ENCODE measurements around the gene RALGPS1.

The RALGPS1 gene

GRCh38 chr9:126904586-126904985, 10.0 kb upstream of the RALGPS1 start:
- DNase-seq (ENCODE audit: extremely low read depth, low read depth): no peak
- TF ChIP-seq CTCF (IDR thresholded peaks at IDR 0.05; ENCODE audit: low read depth, low read length, missing control alignments): no peak
- no peak overlapping the region for H3K4me3 ChIP-seq (replicated peaks; ENCODE audit: low read depth, low read length)

GRCh38 chr9:126906091-126906490, 8.5 kb upstream of the RALGPS1 start:
- no peak for TF ChIP-seq CTCF (IDR thresholded peaks at IDR 0.05; ENCODE audit: low read depth, low read length, missing control alignments)
- no peak overlapping the region for H3K4me3 ChIP-seq (replicated peaks; ENCODE audit: low read depth, low read length)
- no peak for DNase-seq (ENCODE audit: extremely low read depth, low read depth)

GRCh38 chr9:126907058-126907457, 7.5 kb upstream of the RALGPS1 start:
- no peak for TF ChIP-seq CTCF (IDR thresholded peaks at IDR 0.05; ENCODE audit: low read depth, low read length, missing control alignments)
- no peak for DNase-seq (ENCODE audit: extremely low read depth, low read depth)
- no peak overlapping the region for H3K4me3 ChIP-seq (replicated peaks; ENCODE audit: low read depth, low read length)

- H3K4me3 ChIP-seq (replicated peaks; ENCODE audit: low read depth, low read length): no peak overlapping the region
- no peak for DNase-seq (ENCODE audit: extremely low read depth, low read depth)
These were observed 767 bp downstream of the RALGPS1 start for GRCh38 chr9:126915281-126915816.

GRCh38 chr9:126915846-126916543, 1.4 kb downstream of the RALGPS1 start:
- TF ChIP-seq CTCF (IDR thresholded peaks at IDR 0.05; ENCODE audit: low read depth, low read length, missing control alignments): no peak
- no peak for DNase-seq (ENCODE audit: extremely low read depth, low read depth)
- H3K4me3 ChIP-seq (replicated peaks; ENCODE audit: low read depth, low read length): no peak overlapping the region

More at GRCh38 chr9:126915281-126915816, 767 bp downstream of the RALGPS1 start:
- no peak for TF ChIP-seq CTCF (IDR thresholded peaks at IDR 0.05; ENCODE audit: low read depth, low read length, missing control alignments)

- no peak overlapping the region for H3K4me3 ChIP-seq (replicated peaks; ENCODE audit: low read depth, low read length)
- no peak for TF ChIP-seq CTCF (IDR thresholded peaks at IDR 0.05; ENCODE audit: low read depth, low read length, missing control alignments)
- no peak for DNase-seq (ENCODE audit: extremely low read depth, low read depth)
These were observed 2.3 kb downstream of the RALGPS1 start for GRCh38 chr9:126916909-126917308.
